Progenitor cell of endocrine pancreas (in vitro differentiated cells): ENCODE data around the gene MAN2A2. TPM values are rescaled to one million over a fixed set of nuclear protein-coding genes. Genes with fewer than 3 reads are reported as not detected.
"Not testable (repeated sequence)": the region's sequence is repeated elsewhere in the genome, so short reads cannot be mapped to it uniquely, and the experiment has no call there.

Experiments
- DNase-seq: peaks from one replicate; pipeline ENCODE4 v3.0.0; 2021; ENCODE audit warnings: low spot score; ENCODE audit not compliant: unreplicated experiment
- H3K27ac Mint-ChIP-seq: 2 replicates; pipeline ENCODE4 v1.8.0; 2021; ENCODE audit warnings: mild to moderate bottlenecking, moderate library complexity, mixed read lengths
- H3K27me3 Mint-ChIP-seq: 2 replicates; pipeline ENCODE4 v1.8.0; 2021; ENCODE audit warnings: mixed read lengths
- H3K36me3 Mint-ChIP-seq: 2 replicates; pipeline ENCODE4 v1.8.0; 2022; ENCODE audit warnings: mixed read lengths; ENCODE audit not compliant: insufficient read depth
- H3K4me1 Mint-ChIP-seq: 2 replicates; pipeline ENCODE4 v1.8.0; 2021; ENCODE audit warnings: low read depth, mixed read lengths
- H3K4me3 Mint-ChIP-seq: 2 replicates; pipeline ENCODE4 v1.8.0; 2021; ENCODE audit warnings: low read depth, mild to moderate bottlenecking, moderate library complexity, mixed read lengths
- H3K9me3 Mint-ChIP-seq: 2 replicates; pipeline ENCODE4 v1.8.0; 2021; ENCODE audit warnings: low read depth, mixed read lengths
- total RNA-seq: library from RNA; stranded (reverse); gene quantifications from 2 replicates; pipeline ENCODE4 v1.2.1, GENCODE V29; 2021
- TF ChIP-seq, protein P1 (sequence below): fragments of 200-600 bp; sonication (generic); IDR thresholded peaks from one replicate; pipeline ENCODE4 v1.5.0; 2021; ENCODE audit warnings: antibody characterized with exemption, mild to moderate bottlenecking; ENCODE audit not compliant: unreplicated experiment

The MAN2A2 gene
- total RNA-seq, 1 donor from 2014 or later = 117 TPM

- Mint-ChIP-seq H3K9me3 (no peaks in the 10 kb centered on the region), H3K27ac (no peak overlapping the region), H3K36me3 (peaks cover 5% of the 10 kb centered on the region), H3K4me1 (no peaks in the 10 kb centered on the region), H3K27me3 (no peaks in the 10 kb centered on the region), H3K4me3 (no peak overlapping the region)
- no peak for DNase-seq
- TF ChIP-seq, protein P1, sequence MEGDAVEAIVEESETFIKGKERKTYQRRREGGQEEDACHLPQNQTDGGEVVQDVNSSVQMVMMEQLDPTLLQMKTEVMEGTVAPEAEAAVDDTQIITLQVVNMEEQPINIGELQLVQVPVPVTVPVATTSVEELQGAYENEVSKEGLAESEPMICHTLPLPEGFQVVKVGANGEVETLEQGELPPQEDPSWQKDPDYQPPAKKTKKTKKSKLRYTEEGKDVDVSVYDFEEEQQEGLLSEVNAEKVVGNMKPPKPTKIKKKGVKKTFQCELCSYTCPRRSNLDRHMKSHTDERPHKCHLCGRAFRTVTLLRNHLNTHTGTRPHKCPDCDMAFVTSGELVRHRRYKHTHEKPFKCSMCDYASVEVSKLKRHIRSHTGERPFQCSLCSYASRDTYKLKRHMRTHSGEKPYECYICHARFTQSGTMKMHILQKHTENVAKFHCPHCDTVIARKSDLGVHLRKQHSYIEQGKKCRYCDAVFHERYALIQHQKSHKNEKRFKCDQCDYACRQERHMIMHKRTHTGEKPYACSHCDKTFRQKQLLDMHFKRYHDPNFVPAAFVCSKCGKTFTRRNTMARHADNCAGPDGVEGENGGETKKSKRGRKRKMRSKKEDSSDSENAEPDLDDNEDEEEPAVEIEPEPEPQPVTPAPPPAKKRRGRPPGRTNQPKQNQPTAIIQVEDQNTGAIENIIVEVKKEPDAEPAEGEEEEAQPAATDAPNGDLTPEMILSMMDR = peak; percentile 17
These were observed 9.7 kb upstream of the MAN2A2 start for GRCh38 chr15:90893175-90894090.

DNA sequence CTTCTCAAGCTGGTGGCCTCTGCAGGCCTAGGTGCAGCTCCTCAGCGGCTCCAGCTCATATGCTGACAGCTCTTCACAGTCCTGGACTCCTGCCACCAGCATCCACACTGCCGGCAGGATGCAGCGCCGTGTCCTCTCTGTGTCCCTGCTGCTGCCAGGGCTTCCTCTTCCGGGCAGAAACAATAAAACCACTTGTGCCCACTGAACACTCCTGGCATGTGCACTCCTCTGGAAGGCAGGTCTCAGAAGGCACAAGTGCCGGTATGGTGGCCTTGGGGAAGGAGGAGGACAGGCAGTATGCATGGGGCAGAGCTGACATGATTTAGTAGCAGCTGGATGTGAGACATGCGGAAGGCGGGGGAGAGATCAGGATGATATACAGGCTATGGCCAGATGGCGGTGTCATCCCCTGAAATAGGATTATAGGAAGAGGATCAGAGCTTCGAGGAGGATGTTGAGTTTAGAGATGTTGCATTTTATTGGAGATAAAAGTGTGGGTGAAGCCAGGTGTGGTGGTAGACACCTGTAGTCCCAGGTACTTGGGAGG, 7.5 kb upstream of the MAN2A2 start:
- H3K9me3 Mint-ChIP-seq = no peaks in the 10 kb centered on the region
- DNase-seq = no peak
- H3K36me3 Mint-ChIP-seq = peaks cover 7% of the 10 kb centered on the region
- TF ChIP-seq, protein P1 = no peak
- H3K4me3 Mint-ChIP-seq = no peak overlapping the region
- H3K27me3 Mint-ChIP-seq = peaks cover 3% of the 10 kb centered on the region
- peaks cover 2% of the 10 kb centered on the region for H3K4me1 Mint-ChIP-seq
- no peak overlapping the region for H3K27ac Mint-ChIP-seq

GRCh38 chr15:90897131-90897655, 5.9 kb upstream of the MAN2A2 start:
- H3K4me3 Mint-ChIP-seq, H3K27me3 Mint-ChIP-seq, DNase-seq, H3K27ac Mint-ChIP-seq, H3K9me3 Mint-ChIP-seq, H3K36me3 Mint-ChIP-seq: not testable (repeated sequence)
- peaks cover 14% of the 10 kb centered on the region for H3K4me1 Mint-ChIP-seq

DNA sequence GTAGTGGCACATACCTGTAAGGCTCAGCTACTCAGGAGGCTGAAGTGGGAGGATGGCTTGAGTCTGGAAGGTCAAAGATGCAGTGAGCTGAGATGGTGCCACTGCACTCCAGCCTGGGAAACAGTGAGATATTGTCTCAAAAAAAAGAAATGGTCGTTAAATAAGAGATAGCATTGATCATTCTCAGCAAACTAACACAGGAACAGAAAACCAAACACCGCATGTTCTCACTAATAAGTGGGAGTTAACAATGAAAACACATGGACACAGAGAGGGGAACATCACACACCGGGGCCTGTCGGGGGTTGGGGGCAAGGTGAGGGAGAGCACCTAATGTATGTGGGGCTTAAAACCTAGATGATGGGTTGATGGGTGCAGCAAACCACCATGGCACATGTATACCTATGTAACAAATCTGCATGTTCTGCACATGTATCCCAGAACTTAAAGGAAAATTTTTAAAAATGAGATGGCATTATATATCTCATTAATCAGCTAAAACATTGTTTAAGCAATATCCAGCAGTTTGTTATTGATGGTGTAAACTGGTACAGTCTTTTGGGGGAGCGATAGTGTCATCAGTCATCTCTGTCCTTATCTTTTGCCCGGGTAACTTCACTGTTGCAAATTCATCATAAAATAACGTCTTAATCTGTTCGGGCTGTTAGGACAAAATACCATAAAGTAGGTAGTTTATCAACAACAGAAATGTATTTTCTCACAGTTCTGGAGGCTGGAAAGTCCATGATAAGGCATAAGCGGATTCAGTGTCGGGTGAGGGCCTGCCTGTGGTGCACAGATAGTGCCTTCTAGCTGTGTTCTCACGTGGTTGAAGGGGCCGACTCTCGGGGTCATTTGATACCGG, 1.7 kb upstream of the MAN2A2 start:
- Mint-ChIP-seq H3K9me3 (no peaks in the 10 kb centered on the region), H3K27me3 (peaks cover 3% of the 10 kb centered on the region), H3K36me3 (peaks cover 14% of the 10 kb centered on the region), H3K4me3 (peak overlapping the region; percentile 81), H3K4me1 (peaks cover 21% of the 10 kb centered on the region), H3K27ac (peak overlapping the region; percentile 96)
- TF ChIP-seq, protein P1 = no peak
- DNase-seq = no peak

DNA sequence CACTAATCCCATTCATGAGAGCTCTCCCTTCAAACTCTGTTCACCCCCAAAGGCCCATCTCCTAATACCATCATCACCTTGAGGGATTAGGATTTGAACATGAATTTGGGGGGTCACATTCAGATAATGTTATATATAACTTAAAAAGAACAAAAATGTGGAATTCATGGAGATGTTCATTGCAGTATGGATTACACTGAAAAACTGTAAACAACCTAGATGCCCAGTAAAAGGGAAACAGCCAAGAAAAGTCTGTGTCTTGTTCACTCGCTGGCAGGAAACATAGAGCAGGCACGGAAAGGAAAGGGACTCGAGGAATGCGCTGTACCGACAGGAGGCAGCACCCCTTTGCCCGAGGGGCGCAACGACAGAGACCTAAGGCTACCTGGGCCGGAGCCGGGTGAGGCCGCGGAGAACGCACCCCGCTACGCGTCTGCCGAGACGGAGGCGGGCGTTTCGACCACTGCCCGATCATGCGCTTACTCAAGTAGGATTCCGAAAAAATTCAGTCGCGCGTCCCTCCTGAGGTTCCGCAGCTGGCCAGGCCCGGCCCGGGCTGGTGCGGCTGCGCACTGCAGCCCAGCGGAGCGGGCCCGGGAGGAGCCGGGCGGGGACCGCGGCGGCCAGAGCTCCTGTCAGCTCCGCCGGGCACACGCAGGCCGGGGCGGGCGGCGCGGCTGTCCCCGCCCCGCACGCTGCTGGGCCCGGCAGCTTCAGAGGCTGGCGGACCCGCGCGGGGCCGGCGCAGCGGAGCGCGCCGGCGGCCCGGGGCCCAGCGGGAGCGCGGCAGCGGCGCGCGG, 862 bp upstream of the MAN2A2 start:
- H3K36me3 Mint-ChIP-seq = peaks cover 16% of the 10 kb centered on the region

More for the DNA sequence above, 862 bp upstream of the MAN2A2 start:
- H3K27ac Mint-ChIP-seq = peak overlapping the region; percentile 96
- peaks cover 3% of the 10 kb centered on the region for H3K27me3 Mint-ChIP-seq
- peak overlapping the region; percentile 81 for H3K4me3 Mint-ChIP-seq
- DNase-seq = peak; percentile 56
- TF ChIP-seq, protein P1 = peak; percentile 75
- no peaks in the 10 kb centered on the region for H3K9me3 Mint-ChIP-seq
- H3K4me1 Mint-ChIP-seq = peaks cover 21% of the 10 kb centered on the region
